Keratinocyte (primary cell): ENCODE measurements around the gene PI4KA.

Experiments
- CTCF ChIP-seq, 3 experiments: IDR thresholded peaks in 1 of 3; conservative IDR thresholded peaks in 1 of 3; optimal IDR thresholded peaks in 1 of 3; 2 replicates in 2 of 3; 3 replicates in 1 of 3; pipeline versions ENCODE3 to v1.5.1; 2011; ENCODE audit warnings: low read length in 3 of 3, mild to moderate bottlenecking in 3 of 3, moderate library complexity in 2 of 3, control low read depth in 1 of 3, inconsistent platforms in 1 of 3; ENCODE audit not compliant: insufficient read depth in 2 of 3; ENCODE audit errors: extremely low read depth in 1 of 3
- EZH2 ChIP-seq: IDR thresholded peaks from one replicate; pipeline ENCODE4 v1.6.1; 2012; ENCODE audit warnings: inconsistent platforms, mild to moderate bottlenecking, low read length, moderate library complexity

- TF ChIP-seq CTCF (optimal IDR thresholded peaks at IDR 0.05 in 1 of 3, IDR thresholded peaks at IDR 0.05 in 1 of 3, conservative IDR thresholded peaks at IDR 0.05 in 1 of 3; ENCODE audit: extremely low read depth in 1 of 3, insufficient read depth in 2 of 3, low read length in 3 of 3) (no peak), EZH2 (no peak)
Measured at GRCh38 chr22:20811171-20811570, 47.4 kb downstream of the PI4KA start.
